Cardiac fibroblast (primary cell): ENCODE results near the gene MAN1C1.

Experiments used
- DNase-seq, 2 donors: peaks; one replicate each; pipeline versions ENCODE4 v3.0.0 to v3.0.0-alpha.2; 2010; ENCODE audit warnings: low read depth in 2 of 2
- H3K4me3 ChIP-seq, 2 donors: replicated peaks in 1 of 2; 1 replicate in 1 of 2; 2 replicates in 1 of 2; pipeline ENCODE4 v1.5.1; 2011; ENCODE audit warnings: low read depth in 2 of 2, low read length in 2 of 2, mild to moderate bottlenecking in 2 of 2, moderate library complexity in 1 of 2
- CTCF ChIP-seq: IDR thresholded peaks from one replicate; pipeline ENCODE4 v1.5.1; 2011; ENCODE audit warnings: low read depth, mild to moderate bottlenecking, low read length, inconsistent platforms

MAN1C1 gene

DNA sequence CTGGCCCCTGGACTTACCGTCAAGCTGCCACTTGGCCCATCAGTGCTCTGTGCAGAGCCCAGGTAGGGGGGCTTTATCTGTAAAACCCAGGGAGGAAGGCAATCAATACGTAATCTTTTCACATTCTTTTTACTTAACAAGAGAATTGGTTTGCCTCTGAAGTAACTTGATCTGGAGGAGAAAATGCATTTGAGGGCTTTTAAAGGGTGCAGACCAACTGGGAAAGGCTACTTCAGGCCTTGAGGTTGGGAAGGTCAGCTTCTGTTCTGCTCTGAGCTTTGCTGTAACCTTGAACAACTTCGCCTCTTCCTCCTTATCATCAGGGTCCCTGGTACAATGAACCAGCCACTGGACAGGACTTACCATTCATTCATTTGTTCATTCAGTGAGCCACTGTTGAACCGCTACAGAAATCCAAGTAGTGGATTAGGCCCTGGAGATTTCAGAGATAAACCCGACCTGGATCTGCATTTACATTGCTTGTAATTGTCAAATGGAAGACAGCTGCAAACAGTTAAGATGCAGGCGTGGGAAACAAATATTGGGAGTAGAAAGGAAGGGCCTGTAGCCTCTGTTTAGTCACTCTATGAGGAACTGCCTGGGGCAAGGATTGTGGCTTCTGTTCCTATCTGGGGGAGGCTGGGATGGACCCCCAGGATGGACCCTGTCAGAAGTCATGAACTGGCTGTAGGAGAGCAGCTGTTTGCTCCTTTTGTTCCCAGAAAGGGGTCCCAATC, 90.9 kb downstream of the MAN1C1 start:
- DNase-seq, result no peak
- H3K4me3 ChIP-seq, result no peak overlapping the region

DNA sequence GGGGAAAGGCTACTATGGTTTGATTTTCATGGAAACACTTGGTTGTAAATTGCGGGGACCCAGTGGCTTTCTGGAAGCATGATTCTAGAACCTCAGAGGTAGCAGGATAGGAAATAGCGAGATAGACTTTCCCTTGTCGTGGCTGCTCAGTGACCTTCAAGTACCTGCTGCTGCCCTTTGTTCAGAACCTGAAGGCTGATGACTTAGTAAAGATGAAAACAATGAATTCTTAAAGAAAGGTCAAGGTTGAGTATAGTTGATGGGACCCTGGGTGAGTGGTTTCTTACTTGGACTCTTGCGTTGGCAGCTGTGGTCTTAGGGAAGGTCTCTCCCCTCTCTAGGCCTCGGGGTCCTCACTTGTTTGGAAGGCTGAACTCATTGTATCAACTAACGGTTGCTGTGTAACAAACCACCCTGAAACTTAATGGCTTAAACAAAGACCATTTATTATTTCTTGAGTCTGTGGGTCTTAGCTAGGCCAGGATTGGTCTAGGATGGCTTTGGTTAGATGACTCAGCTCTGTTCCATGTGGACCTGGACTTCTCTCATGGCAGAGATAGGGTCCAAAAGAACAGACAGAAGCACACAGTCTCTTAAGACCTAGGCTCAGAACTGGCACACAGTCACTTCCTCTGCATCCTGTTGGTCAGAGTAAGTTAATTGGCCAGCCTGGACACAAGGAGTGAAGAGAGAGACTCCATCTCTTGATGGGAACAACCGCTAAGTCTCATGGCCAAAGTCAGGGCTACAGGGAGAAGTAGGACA, 94.2 kb downstream of the MAN1C1 start:
- no peak for DNase-seq
- no peak for TF ChIP-seq CTCF
- H3K4me3 ChIP-seq, result no peak overlapping the region

More for the DNA sequence above, 90.9 kb downstream of the MAN1C1 start:
- TF ChIP-seq CTCF, result no peak

GRCh38 chr1:25711555-25712298, 95.1 kb downstream of the MAN1C1 start:
- DNase-seq, result peak; percentile 18 to 53
- H3K4me3 ChIP-seq, result no peak overlapping the region
- no peak for TF ChIP-seq CTCF

DNA sequence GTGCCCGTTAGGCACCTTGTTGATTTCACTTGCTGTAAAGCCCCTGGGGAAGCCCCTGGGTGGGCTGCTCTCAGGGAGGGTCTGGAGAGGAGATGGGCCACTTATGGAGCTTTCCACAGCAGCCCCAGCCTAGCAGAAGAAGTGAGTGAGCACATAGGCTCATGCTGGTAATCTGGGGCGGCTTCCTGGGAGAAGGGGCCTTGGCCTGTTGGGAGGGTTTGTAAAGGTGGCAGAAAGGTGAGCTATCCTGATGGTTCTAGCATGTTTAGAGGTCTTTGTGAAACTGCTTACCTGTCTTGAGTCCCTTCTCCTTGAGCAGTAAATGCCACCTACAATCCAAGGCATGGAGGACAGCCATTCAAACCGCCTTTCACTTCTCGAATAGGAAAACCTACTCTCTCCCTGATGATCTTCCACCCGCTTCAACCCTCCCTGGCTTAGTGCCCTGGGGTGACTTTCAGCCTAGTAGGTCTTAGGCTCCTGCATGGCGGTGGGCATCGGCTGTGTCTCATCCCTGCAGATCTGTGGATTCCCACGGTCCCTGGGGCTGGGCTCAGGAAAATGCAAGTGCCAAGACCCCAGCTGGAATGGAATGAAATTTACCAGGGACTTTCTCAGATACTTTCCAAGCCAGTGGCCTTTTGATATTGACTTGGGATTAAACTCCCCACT, 95.8 kb downstream of the MAN1C1 start:
- DNase-seq, result no peak
- TF ChIP-seq CTCF, result no peak
- no peak overlapping the region for H3K4me3 ChIP-seq

DNA sequence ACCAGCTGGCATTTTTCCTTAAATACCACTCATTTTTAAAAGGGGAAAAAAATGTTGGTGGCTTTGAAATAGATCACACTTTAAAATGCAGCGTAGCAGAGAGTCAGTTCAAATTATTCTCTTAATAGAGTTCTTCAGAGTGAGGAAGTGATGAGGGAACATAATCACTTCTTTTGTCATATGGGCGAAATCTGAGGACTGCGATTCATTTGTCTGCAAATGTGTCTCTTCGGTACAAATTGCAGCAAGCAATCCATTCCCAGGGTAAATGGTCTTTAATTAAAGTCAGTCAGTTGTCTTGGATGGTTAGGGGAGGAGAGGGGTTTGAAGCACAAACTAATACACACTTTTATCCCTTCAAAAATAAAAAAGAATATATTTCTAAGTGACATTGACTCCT, 97.4 kb downstream of the MAN1C1 start:
- no peak overlapping the region for H3K4me3 ChIP-seq
- DNase-seq, result no peak
- no peak for TF ChIP-seq CTCF

DNA sequence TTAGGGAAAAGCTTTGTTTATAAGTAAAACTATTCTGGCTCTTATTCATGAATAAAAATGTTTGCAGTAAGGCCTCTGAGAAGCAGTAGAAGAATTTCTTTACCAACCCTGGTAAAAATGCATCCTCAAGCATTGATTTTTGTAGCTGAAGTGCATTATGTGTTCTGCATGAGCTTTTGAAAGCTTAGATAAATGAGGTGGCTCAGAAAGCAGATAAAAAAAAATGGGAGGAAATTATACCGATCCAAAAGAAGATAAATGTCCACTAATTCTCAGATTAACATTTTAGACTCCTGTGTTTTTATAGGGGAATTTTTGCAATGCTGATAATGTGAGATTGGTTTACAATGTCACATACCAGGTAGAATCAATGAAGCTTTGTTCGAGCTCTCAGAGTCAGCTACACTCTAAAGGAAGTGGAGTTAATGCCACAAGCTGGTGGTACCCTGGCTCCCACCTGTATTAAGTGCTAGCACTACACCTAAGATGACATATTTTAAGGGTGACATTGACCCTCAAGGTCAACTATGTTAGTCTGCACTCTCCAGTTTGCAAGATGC, 97.9 kb downstream of the MAN1C1 start:
- no peak for TF ChIP-seq CTCF
- DNase-seq, result no peak
- no peak overlapping the region for H3K4me3 ChIP-seq
